ENCODE results near the gene IGF2R.
"Not testable (repeated sequence)": the region's sequence is repeated elsewhere in the genome, so short reads cannot be mapped to it uniquely, and the experiment has no call there.

DNA sequence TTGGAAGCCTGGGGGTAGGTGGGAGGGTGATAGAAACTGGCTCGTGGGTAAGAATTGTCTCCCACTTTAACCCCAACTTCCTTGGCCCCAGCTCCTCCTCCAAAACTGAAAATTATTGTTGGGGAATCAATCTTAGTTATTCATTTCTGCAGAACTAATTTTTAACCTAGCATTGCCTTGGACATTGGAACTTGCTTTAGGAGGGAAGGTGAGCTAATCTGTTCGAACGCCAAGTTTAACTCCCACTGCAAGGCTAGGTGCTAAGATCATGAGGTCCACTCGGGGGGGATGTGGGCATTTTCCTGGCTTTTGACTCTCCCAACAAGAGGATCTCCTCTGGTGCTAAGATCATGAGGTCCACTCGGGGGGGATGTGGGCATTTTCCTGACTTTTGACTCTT is 156.2 kb downstream of the IGF2R start:
- TF ChIP-seq, protein P1, sequence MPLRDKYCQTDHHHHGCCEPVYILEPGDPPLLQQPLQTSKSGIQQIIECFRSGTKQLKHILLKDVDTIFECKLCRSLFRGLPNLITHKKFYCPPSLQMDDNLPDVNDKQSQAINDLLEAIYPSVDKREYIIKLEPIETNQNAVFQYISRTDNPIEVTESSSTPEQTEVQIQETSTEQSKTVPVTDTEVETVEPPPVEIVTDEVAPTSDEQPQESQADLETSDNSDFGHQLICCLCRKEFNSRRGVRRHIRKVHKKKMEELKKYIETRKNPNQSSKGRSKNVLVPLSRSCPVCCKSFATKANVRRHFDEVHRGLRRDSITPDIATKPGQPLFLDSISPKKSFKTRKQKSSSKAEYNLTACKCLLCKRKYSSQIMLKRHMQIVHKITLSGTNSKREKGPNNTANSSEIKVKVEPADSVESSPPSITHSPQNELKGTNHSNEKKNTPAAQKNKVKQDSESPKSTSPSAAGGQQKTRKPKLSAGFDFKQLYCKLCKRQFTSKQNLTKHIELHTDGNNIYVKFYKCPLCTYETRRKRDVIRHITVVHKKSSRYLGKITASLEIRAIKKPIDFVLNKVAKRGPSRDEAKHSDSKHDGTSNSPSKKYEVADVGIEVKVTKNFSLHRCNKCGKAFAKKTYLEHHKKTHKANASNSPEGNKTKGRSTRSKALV (CRISPR knock-in tag; IDR thresholded peaks at IDR 0.05) = not testable (repeated sequence)
- not testable (repeated sequence) for TF ChIP-seq CBFB (CRISPR knock-in tag; IDR thresholded peaks at IDR 0.05)

Data from HepG2 (cell line).